A673 (cell line): Measurements from ENCODE around the gene ITPKB. TPM values are rescaled to one million over a fixed set of nuclear protein-coding genes. Genes with fewer than 3 reads are reported as not detected.

ENCODE experiments used
- BruUV-seq: library from RNA; stranded (reverse); fragments of 400-500 nt; replicated peaks from 2 replicates; lab custom pipeline; 2021; lab: Mats Ljungman, UMichigan
- CTCF ChIA-PET: fragments of 300-600 bp; sonication (Branson Sonifier 250); formaldehyde crosslinking; loops from one replicate; lab custom pipeline; 2022; ENCODE audit warnings: antibody characterized with exemption; lab: Charles Lee
- POLR2A ChIA-PET: fragments of 300-600 bp; sonication (Branson Sonifier 250); formaldehyde crosslinking; loops from one replicate; lab custom pipeline; 2022; ENCODE audit warnings: antibody characterized with exemption; ENCODE audit not compliant: low non-redundant PET; lab: Charles Lee
- DNase-seq: peaks from one replicate; pipeline ENCODE4 v3.0.0-alpha.2; 2015; ENCODE audit warnings: low spot score
- H3K27ac ChIP-seq: fragments of 200-600 bp; sonication (generic); 2 replicates; pipeline ENCODE4 v1.5.1; 2016; ENCODE audit warnings: mixed run types, low read depth, mild to moderate bottlenecking, mixed read lengths, antibody characterized with exemption, low read length; ENCODE audit not compliant: poor library complexity, severe bottlenecking
- H3K27me3 ChIP-seq: fragments of 200-600 bp; sonication (generic); replicated peaks from 2 replicates; pipeline ENCODE4 v1.6.1; 2017; ENCODE audit warnings: mixed run types, low read depth, mild to moderate bottlenecking, mixed read lengths, antibody characterized with exemption, low read length; ENCODE audit not compliant: insufficient read depth, poor library complexity
- H3K36me3 ChIP-seq: fragments of 200-600 bp; sonication (generic); 2 replicates; pipeline ENCODE4 v1.6.1; 2016; ENCODE audit warnings: mixed run types, mild to moderate bottlenecking, mixed read lengths, antibody characterized with exemption, low read length; ENCODE audit not compliant: insufficient read depth, poor library complexity, severe bottlenecking
- H3K4me1 ChIP-seq: fragments of 200-600 bp; sonication (generic); 2 replicates; pipeline ENCODE4 v1.6.1; 2017; ENCODE audit warnings: mixed run types, mild to moderate bottlenecking, mixed read lengths, antibody characterized with exemption, low read length; ENCODE audit not compliant: insufficient read depth, poor library complexity, severe bottlenecking
- H3K4me3 ChIP-seq: fragments of 200-600 bp; sonication (generic); 2 replicates; pipeline ENCODE4 v1.5.1; 2016; ENCODE audit warnings: low read depth, mixed run types, mild to moderate bottlenecking, mixed read lengths, low read length; ENCODE audit not compliant: poor library complexity, severe bottlenecking
- H3K9me3 ChIP-seq: fragments of 200-600 bp; sonication (generic); 2 replicates; pipeline ENCODE4 v1.6.1; 2016; ENCODE audit warnings: mixed run types, low read depth, mild to moderate bottlenecking, mixed read lengths, antibody characterized with exemption, low read length; ENCODE audit not compliant: poor library complexity, severe bottlenecking
- EZH2 ChIP-seq: fragments of 200-600 bp; sonication (generic); IDR thresholded peaks from 2 replicates; pipeline ENCODE4 v1.6.1; 2017; ENCODE audit warnings: borderline replicate concordance, low read depth, mild to moderate bottlenecking, mixed read lengths, antibody characterized with exemption, low read length; ENCODE audit not compliant: poor library complexity, severe bottlenecking
- intact Hi-C: fragments of 100-400 bp; cut with micrococcal nuclease; formaldehyde crosslinking; loops from one replicate; pipeline ENCODE4 v1.10.0; 2022; ENCODE audit not compliant: unreplicated experiment
- total RNA-seq: library from RNA; stranded (reverse); gene quantifications from 2 replicates; pipeline ENCODE4 v1.2.3, GENCODE V29; 2021
- TF ChIP-seq, protein P1 (sequence below): fragments of 300-800, 200-600 bp; sonication (generic); conservative IDR thresholded peaks from 2 replicates; pipeline ENCODE4 v1.5.1; 2017; ENCODE audit warnings: low read depth, mild to moderate bottlenecking, antibody characterized with exemption, low read length, moderate library complexity, mixed read lengths

Gene ITPKB
- total RNA-seq, 1 experiment from 2014 or later: 14.1 TPM

DNA sequence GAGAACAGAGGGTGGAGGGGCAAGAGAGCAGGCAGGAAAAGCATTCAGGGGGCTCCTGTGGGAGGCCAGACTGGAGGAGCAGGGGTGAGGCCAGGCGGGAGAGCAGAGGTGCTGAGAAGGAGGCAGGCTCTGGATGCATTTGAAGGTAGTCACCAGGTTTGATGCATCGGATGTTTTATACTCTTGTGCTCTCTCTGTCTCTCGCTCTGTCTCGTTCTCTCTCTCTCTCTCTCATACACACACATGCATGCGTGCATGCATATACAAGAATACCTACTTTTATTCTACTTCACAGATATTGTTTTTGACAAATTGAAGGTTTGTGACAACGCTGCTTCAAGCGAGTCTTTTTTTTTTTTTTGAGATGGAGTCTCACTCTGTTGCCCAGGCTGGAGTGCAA, 15.0 kb upstream of the ITPKB start:
- Histone ChIP-seq H3K4me3 (no peak overlapping the region), H3K9me3 (no peaks in the 10 kb centered on the region), H3K27ac (no peak overlapping the region), H3K4me1 (no peaks in the 10 kb centered on the region), H3K27me3 (no peaks in the 10 kb centered on the region), H3K36me3 (no peaks in the 10 kb centered on the region)
- ChIA-PET CTCF (no interaction called here), POLR2A (no interaction called here)
- DNase-seq: no peak
- intact Hi-C loops: no loop called here
- TF ChIP-seq EZH2: no peak
- TF ChIP-seq, protein P1, sequence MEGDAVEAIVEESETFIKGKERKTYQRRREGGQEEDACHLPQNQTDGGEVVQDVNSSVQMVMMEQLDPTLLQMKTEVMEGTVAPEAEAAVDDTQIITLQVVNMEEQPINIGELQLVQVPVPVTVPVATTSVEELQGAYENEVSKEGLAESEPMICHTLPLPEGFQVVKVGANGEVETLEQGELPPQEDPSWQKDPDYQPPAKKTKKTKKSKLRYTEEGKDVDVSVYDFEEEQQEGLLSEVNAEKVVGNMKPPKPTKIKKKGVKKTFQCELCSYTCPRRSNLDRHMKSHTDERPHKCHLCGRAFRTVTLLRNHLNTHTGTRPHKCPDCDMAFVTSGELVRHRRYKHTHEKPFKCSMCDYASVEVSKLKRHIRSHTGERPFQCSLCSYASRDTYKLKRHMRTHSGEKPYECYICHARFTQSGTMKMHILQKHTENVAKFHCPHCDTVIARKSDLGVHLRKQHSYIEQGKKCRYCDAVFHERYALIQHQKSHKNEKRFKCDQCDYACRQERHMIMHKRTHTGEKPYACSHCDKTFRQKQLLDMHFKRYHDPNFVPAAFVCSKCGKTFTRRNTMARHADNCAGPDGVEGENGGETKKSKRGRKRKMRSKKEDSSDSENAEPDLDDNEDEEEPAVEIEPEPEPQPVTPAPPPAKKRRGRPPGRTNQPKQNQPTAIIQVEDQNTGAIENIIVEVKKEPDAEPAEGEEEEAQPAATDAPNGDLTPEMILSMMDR: no peak
- no TSS peak for BruUV-seq

- Histone ChIP-seq H3K27ac (no peak overlapping the region), H3K4me1 (no peaks in the 10 kb centered on the region), H3K9me3 (no peaks in the 10 kb centered on the region), H3K27me3 (no peaks in the 10 kb centered on the region), H3K4me3 (no peak overlapping the region), H3K36me3 (no peaks in the 10 kb centered on the region)
- BruUV-seq: no TSS peak
- intact Hi-C loops: no loop called here
- ChIA-PET POLR2A (no interaction called here), CTCF (no interaction called here)
- no peak for DNase-seq
- TF ChIP-seq EZH2: no peak
- TF ChIP-seq, protein P1: no peak
These were observed 12.6 kb upstream of the ITPKB start for GRCh38 chr1:226751703-226752102.

- H3K4me3 ChIP-seq: no peak overlapping the region
- TF ChIP-seq EZH2: no peak
- TF ChIP-seq, protein P1: no peak
- intact Hi-C loops: no loop called here
- H3K27ac ChIP-seq: no peak overlapping the region
- no peaks in the 10 kb centered on the region for H3K27me3 ChIP-seq
- no TSS peak for BruUV-seq
- POLR2A ChIA-PET: no interaction called here
- no peaks in the 10 kb centered on the region for H3K36me3 ChIP-seq
- no peaks in the 10 kb centered on the region for H3K4me1 ChIP-seq
- CTCF ChIA-PET: no interaction called here
- H3K9me3 ChIP-seq: no peaks in the 10 kb centered on the region
- no peak for DNase-seq
These were observed 12.1 kb upstream of the ITPKB start for GRCh38 chr1:226751214-226751613.
